ENCODE measurements around the gene SLC45A1. TPM values are rescaled to one million over a fixed set of nuclear protein-coding genes. Genes with fewer than 3 reads are reported as not detected.

Gene SLC45A1
- total RNA-seq, 4 donors from 2014 or later = 0.84 to 4.1 (median 2.7) TPM

DNA sequence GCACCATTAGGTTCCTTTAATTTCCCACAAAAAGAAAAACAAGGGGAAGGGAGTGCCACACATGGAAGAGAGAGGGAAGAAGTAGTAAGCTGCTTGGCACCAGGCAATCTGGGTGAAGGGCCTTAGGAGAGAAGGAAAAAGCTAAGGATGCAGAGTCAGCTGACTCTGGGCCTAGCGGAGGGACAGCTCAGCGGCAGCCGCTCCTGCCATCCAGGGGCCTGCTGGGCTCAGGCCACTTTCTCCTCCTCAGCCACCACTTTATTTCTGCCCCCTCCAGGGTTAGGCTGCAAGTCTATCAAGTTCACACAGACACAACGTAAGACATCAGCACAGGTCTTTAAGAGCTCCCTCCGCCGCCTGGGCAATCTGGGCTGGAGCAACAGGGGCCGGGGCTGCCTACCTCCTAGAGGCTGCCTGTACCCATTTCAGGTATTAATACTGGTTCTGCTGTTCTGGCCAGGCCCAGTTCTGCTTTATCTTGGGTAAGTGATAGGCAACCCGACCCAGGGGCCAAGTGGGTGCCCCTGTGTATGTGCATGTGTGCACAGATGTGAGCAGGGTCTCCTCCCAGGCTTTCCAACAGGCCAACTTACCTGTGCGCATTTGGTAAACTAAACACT is 53.6 kb downstream of the SLC45A1 start:
- ATAC-seq (ENCODE audit: low FRiP score) (no peak), DNase-seq (ENCODE audit: low spot score) (no peak)
- no peak for TF ChIP-seq CTCF (IDR thresholded peaks at IDR 0.05)

GRCh38 chr1:8373125-8373524 is 55.2 kb downstream of the SLC45A1 start:
- no peak for DNase-seq (ENCODE audit: low spot score)
- ATAC-seq (ENCODE audit: low FRiP score) = no peak
- no peak for TF ChIP-seq CTCF (IDR thresholded peaks at IDR 0.05)

DNA sequence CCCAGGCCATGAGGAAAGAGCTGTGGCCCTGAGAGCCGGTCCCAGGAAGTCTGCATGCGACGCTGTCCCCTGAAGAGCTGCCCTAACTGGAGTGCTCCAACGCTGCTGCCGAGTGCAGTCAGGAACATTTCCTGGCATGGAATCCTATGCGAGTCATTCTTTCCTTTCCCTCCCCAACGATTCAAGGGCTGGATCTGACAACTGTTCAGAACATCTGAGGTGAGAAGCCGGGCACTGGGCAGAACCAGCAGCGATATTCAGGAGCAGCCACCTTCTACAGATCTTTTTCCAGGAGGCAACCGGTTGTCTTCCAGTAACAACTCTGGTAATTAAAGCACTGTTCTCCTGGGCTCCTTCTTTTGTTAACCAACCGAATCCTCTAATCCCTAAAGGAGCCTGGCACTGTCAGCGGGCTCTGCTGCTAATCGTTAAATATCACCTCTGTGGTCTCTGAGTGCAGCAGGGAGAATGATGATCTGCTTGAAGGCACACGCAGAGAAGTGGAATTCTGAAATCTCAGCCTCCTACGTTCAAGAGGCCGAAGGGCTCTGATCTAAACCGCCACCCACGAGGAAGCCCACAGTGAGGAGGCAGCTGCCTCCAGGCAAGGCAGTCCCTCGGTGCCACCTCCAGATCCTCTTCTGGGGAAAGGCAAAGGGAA is 55.8 kb downstream of the SLC45A1 start:
- ATAC-seq (ENCODE audit: low FRiP score) = peak; percentile 71
- DNase-seq (ENCODE audit: low spot score) = no peak
- TF ChIP-seq CTCF (IDR thresholded peaks at IDR 0.05) = no peak

DNA sequence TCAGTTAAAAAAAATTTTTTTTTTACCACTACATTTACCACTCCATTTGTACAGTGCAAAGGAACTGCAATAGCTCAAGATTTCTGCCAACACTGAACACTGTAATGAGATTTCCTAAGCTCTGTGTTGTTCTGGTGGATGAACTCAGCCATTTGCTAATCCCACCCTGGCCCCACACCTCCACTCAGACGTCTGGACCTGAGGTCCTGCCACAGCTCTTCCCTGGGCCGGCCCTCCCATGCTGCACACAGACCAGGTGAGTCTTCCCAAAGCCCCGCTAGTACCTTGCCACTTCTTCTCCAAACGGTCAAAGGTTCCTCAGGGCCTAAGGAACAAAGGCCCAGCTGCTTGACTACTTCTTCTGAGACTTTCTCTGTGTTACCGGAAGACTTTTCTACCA is 56.4 kb downstream of the SLC45A1 start:
- no peak for TF ChIP-seq CTCF (IDR thresholded peaks at IDR 0.05)
- DNase-seq (ENCODE audit: low spot score) = no peak
- ATAC-seq (ENCODE audit: low FRiP score) = peak; percentile 7

- ATAC-seq (ENCODE audit: low FRiP score) = no peak
- DNase-seq (ENCODE audit: low spot score) = no peak
- no peak for TF ChIP-seq CTCF (IDR thresholded peaks at IDR 0.05)
Observed at GRCh38 chr1:8374812-8375211, 56.9 kb downstream of the SLC45A1 start.

DNA sequence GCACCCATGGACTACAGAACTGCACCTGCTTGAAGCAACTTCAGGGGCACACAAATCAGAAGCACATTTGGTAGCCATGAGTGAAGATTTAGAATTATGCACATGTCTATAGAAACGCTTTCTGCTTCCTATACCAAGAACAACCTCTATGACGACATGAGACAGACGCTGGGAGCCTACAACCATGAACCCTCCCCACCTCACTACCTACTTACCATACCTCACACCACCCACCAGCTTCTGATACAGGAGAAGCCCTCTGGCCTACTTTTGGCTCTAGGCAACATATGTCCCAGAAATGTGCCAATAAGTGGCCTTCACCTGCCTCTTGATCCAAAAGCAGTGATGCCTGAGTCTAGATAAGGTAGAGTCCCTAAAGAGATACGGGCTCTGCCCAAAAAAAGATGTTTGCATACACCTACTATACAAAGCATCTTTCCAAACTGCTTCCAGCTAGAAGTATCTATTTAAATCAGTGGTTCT is 58.5 kb downstream of the SLC45A1 start:
- ATAC-seq (ENCODE audit: low FRiP score) = no peak
- DNase-seq (ENCODE audit: low spot score) = no peak
- TF ChIP-seq CTCF (IDR thresholded peaks at IDR 0.05) = no peak
